NCI-H446 (cell line): ENCODE results near the gene ZNF438.

Experiments used
- DNase-seq, 2 experiments: peaks; one replicate each; lab custom pipeline; 2025; lab: John Stamatoyannopoulos, UW

ZNF438 gene

DNA sequence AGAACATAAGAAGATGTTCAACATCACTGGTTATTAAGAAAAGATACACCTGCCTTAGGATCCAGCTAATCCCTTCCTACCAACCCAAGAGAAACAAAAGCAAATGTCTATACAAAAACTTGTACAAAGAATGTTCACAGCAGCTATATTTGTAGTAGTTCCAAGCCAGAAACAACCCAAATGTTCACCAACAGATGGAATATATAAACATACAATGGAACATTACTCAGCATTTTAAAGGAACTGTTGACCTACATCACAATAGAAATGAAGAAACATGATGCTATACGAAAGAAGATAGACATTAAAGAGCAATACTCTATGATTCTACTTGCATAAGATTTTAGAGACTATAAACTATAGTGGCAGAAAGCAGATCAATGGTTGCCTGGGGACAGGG lies 149.4 kb downstream of the ZNF438 start:
- DNase-seq, result no peak

DNA sequence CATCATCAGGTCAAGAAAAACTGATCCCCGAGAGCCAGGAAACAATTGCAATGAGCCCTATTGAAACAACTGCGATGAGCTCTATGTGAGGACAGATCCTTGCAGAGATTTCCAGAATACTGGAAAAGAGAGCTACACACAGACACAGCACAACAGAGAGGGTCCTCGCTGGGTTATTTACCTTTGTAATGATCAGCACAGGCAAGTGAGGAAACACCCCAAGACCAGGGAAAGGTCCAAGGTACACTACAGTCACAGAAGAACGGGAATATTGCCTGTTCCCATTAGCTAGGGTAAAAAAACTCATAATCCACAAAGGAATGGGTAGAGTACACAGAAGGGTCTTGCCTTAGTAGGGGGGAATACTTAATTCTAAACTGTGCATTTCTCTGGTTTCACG lies 152.7 kb downstream of the ZNF438 start:
- no peak for DNase-seq

DNA sequence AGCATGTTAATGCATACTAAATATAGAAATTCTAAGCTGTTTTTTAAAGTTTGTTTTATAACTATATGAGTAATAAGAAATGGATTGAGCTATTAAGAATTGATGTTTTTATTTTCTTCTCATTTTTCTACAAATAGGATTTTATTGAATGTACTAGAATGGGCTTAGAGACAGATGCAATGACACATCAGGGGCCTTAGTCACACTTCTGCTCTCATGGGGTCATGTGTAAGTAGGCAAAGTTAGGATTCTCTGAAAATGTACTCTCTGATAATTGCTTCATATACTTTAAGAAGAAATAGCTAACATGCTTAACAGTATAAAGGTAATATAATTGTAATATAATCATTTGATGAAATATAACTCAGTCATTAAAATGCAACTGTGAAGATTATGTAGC lies 154.6 kb downstream of the ZNF438 start:
- DNase-seq, result no peak

DNA sequence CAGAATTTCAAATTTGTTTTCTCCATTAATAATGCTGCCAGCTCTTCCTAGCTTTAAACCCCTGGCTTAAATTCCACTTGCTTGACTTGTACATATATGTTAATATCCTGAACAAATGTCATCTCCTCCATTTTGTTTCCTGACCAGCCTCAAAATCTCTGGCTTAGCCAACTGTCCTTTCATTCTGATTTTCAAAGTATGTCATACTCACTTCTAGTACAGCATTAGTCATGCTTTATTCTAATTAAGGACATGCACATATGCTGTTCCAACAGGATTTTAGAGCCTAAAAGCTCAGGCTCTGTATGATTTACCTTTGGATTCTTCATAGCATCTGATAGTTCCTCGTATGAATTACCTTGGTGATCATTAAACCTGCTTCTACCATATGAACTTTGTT lies 158.3 kb downstream of the ZNF438 start:
- no peak for DNase-seq

DNA sequence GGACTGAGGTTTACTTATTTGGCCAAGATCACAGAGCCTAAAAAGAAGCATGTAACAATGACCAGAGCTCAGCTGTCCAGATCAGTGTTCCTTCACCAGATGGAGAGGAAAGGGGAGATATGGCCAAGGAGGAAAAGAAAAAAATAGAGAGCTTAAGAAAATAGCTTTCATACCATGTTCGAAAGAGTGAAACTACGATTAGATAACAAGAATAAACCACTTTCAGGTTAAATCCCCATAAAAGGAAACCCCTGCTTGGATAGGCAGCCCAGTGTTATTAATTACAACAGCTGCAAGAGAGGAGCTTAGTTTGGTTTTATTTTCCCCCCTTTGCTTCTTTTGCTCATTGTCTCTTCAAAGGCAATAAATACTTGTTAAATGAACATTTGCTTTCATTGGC lies 160.8 kb downstream of the ZNF438 start:
- no peak for DNase-seq

DNA sequence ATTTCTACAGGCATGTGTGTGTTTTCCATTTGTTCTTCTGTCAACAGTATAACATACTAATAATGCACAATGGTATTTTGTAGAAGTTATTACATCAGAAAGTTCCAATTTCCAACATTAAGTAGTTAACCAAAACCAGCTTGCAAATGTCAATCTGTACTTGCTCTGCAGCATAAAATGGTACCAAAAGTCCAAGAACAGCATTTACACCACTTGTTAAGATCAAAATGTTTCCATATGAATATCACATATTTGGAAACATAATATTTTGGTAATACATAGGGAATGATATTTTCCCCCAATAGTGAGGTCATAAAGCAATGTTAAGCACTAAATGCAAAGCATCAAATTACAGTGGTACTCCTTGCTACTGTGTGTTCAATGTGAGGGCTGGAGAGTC lies 162.1 kb downstream of the ZNF438 start:
- no peak for DNase-seq

DNA sequence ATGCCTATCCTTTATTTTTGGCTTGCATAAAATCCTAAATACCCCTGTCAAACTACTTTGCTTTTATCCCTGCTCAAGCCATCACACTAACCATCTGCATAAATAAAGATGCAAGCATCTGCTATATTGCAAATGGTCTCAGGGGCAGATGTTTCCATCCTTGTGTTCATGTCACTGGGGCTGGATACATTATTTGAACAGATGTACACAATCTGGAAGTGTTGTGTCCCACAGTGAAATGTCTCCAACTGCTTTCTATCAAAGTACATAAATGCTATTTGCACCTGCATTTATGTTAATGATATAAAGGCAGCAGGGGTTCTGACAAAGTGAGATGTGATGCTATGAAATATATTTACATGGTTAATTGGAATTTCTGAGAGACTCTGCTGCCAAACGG lies 163.1 kb downstream of the ZNF438 start:
- peak in 1 of 2 experiments; percentile 32 for DNase-seq

DNA sequence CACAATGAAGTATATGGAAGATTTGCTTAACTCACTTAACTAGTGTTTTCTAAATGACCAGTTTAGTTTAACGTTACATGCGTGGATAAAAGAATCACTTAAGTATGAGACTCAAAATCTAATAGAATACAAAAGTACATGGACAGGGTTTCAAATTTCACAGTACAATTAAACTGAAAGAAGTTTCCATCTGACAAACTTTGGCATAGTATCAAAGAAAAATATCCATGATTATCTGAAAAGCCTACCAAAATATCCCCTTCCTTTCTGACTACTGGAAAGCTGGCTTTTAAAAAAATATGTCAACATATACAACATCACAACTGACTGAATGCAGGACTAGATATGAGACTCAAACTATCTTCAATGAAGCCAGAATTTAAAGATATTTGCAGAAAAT lies 164.8 kb downstream of the ZNF438 start:
- DNase-seq, result no peak

DNA sequence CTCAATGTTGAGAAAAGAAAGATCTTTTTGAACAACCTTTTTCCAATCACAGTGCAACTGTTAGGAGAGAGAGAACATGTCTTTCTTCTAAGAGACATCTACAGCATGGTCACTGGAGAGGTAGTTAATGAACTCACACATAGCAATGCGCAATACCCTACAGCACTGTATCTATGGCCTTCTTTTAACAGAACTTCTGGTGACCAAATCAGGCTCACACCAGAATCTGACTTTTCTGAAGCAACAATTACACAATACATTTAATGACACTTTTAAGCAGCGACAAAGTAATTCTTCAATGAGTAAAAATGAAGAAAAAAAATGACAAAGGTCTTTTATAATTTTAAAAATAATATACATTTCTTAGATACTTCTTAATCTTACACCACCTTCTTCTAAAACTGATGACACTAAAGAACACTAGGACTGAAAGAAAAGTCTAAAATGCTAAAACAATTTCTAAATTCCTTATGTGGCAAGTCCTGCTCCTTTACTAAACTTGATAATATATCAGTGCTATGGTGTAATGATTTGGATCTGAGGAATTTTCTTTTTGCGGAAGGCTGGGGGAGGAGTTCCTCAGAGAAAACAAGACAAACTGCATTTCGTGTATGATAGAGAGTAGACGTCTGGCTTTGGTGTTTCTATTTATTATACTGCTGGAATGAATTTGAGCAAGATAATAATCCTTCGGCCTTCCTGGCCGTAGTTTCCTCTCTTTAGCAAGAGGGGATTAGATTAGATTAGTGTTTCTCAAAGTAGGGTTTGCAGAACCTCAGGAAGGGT lies 166.3 kb downstream of the ZNF438 start:
- no peak for DNase-seq

DNA sequence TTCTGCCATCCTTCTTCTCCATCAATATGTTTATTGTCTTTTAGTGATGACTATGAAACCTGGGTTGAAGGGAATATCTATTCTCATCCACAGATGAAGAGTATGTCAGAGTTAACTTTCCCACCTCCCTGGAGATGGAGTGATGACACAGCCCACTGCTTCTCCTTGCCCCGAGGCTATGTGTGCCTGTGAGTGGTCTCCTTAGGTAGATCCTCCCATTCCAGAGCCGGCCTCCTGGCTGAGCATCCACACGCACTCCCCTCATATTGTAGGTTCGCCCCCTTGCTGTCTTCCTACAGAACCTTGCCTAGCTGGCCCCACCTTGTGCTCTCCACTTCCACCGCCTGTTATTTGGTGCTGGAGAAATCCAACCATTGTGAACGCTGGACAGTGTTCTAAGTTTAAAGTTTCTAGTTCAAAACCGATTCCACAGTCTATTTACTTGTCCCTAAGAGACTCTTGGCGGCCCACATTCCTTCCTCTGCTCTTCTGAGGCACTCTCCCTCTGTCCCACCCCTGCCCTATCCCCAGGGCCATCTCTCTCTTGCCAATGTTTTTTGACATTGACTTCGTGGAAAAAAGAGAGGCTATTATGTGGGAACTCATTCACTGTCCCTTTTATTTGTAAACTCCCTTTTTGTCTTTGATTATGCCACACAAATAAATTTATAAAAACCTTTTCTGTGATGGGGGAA lies 168.0 kb downstream of the ZNF438 start:
- no peak for DNase-seq

DNA sequence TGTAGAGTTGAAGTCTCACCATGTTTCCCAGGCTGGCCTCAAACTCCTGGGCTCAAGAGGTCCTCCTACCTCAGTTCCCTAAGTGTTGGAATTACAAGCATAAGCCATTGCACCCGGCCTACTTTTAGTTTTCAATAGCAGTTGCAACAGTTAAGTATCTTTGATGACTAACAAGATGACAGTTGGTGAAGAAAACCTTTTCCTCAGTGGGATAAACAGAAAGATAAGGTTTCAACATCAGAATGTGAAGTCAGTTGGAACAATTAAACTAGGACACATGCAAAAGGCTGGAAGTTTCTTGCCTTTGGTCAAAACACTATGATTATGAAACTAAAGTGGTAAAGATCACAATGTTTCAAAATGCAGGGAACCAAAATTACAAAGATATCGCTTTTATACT lies 169.2 kb downstream of the ZNF438 start:
- no peak for DNase-seq

DNA sequence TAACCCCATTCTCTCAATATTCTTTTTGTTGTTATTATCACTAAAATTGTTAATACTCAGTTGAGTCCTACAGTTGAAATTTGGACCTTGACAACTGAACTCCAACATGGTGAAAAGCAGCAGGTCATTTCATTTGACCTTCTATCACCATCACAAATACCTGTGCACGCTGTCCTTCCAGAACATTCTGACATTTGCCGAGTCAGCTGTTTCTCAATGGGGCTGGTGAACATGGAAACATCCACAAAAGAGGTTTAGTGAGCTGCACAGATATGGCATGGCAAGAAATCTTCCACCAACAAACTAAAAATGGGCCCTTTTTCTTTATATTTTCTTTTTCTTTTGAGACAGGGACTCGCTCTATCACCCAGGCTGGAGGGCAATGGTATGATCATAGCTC lies 169.7 kb downstream of the ZNF438 start:
- DNase-seq, result no peak

DNA sequence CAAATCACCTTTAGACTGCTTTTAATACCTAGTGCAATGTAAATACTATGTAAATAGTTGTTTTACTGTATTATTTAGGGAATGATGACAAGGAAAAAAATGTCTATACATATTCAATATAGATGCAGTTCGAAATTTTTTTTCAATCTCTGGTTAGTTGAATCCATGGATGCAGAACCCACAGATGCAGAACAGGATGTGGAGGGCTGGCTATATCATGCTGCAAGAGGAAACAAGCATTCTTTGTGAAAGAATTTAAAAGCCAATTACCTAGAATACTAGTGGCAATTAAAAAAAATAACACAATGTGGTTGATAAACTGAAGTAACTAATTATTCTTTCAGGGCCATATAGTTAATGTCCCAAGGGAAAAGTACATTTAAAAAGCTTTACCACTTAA lies 170.4 kb downstream of the ZNF438 start:
- no peak for DNase-seq

DNA sequence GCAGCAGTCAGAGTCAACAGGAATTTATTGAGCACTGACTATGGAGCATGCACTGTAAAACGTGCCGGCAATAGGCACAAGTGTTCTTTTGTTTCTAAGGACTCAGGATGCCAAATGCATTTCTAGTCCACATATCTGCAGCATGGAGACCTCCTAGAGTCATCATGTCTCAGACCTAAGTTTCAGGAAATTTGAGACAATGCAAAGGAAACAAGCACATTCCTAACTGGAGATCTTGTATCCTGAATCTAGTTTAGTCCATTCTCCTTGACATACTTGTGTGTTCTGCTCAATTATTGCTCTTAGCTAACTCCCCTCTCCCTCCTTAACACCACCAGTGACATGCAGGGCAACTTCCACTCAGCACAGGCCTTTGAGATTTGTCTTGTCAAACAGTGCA lies 173.2 kb downstream of the ZNF438 start:
- no peak for DNase-seq

DNA sequence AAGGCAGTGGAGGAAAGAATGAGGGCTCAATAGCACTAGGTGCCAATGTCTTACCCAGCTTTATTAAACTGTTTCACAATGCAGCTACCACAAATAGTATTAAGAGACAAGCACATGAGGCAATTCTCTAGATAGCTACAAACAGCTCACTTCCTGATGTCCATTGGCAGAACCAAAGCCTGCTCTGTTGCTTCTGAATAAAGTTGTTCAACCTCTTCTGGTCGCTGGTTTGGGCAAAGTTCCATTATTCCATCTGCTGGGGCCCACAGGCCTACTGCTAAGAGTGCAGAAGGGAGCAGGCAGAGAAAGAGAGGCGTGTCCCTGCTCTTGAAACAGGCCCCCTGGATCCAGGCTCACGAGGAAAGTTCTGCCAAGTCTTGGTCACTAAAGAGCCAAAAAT lies 173.9 kb downstream of the ZNF438 start:
- peak; percentile 32 to 81 for DNase-seq

DNA sequence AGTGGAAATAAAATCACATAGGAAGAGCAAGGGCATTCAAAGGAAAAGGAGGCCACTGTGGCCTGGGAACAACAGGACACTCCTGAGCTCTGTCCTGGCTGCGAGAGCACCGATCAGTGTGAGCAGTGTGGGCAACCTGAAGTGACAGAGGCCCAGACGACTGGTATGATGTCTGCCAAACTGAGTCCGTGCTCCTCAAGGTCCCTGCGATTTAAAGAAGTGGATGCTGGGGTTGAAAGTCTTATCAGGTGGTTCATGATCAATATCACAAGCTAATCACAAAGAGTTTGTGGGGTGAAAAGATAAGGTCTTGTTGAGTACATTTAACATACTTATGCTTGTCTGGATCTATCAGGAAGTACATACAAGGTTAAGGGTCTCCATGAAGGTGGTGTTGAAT lies 176.5 kb downstream of the ZNF438 start:
- no peak for DNase-seq

DNA sequence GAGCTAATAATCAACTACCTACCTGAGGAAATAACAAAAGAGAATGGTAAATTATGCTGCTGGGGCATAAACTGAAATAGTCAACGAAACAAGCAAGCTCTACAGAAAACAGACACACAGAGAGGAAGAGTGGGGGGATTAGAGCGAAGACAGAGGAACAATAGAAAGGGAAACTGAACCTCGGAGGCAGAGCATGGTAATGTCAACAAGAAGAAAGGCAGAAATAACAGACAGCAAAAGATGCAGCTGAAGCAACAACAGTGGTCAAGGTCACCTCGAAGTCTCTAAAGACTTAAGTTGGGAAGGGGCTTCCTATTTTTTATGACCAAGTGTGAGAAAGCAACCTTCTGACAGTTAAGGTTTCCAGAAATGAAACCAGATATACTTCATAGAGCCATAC lies 177.0 kb downstream of the ZNF438 start:
- no peak for DNase-seq

DNA sequence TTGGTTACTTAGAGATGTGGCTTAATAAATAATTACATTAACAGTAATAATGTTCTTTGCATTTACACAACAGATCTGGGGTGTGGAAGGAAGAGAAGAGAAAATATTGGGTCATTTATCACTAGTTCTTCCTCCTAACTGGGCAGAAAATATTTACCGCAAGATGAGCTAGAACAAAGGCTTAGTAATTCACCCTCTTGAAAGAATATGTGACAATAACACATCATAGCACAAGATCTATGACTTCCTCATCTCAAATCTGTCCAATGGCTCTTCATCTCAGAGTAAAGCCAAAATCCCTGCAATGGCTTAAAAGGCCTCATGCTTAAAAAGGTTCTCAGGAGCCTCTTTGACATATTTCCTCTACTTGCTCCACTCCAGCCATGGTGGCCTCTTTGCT lies 178.6 kb downstream of the ZNF438 start:
- DNase-seq, result no peak

DNA sequence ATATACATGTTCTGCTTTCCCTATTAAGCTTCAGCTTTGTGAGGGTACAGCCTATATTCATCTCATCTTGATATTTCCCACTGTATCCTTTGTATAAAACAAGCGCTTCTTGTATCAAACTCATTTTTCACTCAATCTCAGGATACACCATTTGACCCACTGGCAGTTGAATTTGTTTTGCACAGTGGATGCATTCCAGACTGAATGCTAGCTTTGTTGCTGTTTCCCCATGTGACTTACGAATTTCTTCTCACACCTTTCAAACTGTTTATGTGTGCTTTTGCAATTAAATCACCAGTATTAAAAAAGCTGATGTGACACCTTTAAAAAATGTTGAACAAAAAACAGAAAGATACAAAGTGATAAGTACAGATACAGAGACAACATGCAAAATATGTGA lies 180.9 kb downstream of the ZNF438 start:
- no peak for DNase-seq

DNA sequence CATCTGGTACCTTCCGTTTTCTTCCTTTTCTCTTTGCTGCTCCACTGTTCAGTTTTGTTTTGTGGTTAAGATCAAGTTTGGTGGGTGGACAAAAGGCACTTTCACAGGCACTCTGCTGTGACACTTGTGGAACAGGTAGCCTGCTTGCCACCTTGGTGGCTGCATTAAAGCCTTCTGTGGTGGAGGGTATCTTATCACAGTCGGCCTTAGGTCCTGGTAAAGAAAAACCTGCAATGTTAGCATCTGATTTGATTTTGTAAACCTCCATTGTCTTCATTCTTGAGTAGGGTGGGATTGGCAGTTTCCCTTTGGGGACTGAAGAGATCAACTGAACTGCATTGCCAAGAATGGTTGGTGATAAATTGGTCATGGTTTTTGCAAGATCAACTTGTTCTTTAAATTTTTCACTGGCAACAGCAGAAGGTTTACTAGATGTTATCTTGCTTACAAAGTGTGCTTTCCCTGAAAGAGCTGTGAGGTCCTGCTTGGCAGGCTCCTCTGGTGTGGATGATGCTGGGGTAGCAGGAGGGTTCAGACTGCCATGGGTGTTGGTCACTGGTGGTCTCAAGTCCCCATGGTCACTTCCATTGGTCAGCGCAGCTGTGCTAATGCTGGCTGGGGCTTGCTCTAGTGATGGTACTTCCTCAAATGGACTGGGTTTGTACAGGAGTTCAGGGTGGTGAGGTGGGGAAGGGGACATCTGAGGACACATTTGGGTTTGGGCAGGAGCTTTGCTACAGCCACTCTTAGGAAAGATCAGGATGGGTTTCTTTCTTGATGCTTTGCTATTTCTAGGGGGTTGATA lies 182.2 kb downstream of the ZNF438 start:
- DNase-seq, result no peak

DNA sequence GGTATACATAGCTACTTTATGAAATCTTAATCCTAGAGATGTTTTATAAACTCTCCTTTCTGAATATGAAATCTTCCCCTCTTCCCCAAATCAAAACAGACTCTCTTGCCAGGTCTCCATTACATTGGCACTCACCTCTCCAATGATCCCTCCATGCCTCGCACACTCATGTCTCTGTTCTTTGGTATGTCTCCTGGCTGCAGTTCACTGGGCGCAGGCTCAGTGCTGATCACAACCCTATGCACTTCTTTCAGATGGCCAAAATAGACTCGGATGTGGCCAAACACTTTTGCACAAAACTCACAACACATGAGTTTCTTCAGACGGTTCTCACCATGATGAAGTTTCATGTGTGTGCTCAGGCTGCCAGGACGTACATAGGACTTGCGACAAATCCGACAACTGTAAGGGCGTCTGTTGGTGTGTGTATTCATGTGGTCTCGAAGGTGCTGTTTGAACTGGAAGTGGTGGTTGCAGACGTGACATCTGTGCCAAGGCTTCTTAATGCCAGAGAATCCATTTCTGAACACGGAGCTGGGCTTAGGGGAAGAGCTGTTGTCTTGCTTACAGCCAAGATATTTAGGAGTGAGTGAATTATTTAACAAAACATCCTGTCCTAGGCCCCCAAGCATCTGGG lies 183.2 kb downstream of the ZNF438 start:
- peak in 1 of 2 experiments; percentile 14 for DNase-seq

DNA sequence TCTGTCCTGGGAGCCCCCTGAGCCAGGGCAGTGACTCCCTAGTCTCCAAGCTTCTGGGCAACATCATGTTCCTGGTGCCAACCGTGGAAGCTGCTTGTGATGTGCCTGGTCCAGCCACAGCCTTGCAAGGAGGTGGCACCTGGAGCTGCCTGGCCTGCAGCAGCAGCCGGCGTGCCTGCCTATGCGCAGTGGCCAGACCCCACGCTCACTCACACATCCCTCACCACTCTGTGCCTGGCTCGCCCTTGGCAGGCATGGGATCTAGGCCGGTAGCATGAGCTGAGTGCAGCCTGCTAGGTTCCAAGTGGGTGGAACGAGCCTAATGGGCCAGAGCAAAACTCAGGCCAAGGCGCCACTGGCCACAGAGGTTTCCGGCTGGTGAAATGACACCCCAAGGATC lies 184.0 kb downstream of the ZNF438 start:
- no peak for DNase-seq
